AML-193 (cell line): Measurements from ENCODE around the gene SLC24A5.

ENCODE experiments used
- DNase-seq, 2 experiments: peaks; one replicate each; lab custom pipeline; 2025; lab: John Stamatoyannopoulos, UW

The SLC24A5 gene

DNA sequence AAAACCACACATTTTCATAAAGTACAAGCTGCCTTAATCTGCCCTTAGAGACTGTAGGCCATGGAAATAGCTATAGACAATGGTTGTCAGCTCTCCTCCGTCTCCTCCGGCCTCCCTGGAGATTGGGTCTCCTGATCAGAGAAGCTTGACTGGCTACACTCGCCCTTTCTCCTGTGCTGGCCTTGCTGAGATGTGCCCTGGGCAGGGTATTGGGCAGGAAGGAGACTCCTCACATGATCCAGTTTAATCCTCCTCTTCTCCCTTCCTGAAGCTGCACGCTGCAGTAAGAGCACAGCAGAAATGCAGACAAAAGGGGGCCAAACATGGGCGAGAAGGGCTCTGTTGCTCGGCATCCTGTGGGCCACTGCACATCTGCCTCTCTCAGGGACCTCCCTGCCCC lies at the start of gene SLC24A5:
SLC24A5 (plus strand) TSS at position 246 of the 400 bp plus-strand sequence; CDS start at position 301, 55 bp downstream.
- DNase-seq = no peak

DNA sequence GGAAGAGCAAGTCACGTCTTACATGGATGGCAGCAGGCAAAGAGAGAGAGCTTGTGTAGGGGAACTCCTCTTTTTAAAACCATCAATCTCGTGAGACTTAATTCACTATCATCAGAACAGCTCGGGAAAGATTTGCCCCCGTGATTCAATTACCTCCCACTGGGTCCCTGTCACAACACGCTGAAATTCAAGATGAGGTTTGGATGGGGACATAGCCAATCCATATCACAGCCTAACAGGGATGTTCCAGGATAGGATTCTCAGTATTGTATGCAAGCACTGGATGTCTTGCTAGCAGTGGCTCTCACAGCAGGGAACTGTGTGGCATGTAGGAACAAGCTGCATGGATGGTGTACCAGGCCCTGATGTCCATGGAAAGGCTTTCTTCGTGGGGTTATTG lies 47.8 kb upstream of the SLC24A5 start:
- no peak for DNase-seq

DNA sequence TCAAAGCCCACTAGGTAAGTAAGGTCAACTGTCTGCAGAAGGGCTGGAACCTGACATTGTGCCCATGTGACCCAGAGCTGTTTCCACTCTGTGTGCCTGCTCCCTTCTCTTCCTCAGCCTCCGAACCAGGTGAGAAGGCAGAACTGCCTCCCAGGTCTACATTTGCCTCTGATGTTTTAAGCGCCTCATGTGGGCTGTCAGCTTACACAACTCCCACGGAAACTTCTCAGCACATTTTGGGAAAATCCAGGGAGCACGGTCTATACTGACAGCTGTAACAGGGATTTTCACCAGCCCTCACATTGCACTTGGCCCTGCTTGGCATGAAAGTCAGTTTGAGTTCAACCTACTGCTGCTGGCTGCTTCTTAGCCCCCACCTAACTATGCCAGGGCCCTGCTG lies 46.9 kb upstream of the SLC24A5 start:
- DNase-seq = no peak

DNA sequence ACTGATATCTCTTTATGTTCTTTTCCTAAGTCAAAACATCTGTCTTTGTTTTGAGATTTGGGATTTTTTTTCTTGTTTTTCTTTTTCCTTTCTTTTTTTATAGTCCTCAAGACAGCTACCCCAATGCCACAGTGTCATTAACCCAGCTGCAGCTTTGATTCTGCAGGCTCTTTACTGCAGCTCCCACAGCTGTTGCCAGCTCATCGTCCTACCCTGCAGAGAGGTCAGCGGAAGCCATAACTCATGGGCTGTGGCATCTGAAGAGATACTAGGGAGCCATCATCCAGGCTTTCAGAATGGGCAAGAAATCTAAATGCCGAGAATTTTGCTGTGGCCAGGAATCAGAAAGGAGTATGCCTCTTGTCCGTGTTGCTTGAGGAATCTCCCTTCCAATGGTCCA lies 44.3 kb upstream of the SLC24A5 start:
- no peak for DNase-seq

DNA sequence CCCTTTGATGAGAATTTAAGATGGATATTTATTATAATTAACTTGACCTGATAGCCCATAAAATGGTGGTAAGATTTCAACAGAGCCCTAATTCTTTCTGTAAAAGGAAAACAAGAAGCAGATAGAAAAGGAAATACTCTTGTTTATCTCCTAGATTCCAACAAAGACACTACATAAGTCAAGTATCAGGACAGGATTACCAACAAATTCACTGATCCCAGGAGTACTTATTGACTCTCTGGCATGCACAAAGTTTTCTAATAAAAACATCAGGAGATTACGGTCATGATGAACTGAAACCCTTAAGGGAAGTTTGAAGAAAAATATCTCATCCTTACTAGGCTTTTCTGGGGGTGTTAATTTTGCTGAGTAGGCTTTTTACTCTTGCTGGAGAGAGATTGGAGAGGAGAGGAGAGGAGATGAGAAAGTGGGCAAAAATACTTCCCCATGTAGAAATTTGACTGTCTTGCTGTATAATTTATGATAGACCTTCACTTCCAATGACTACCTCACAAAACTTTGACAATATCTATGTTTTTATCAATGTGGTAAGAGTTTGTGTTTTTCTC lies 43.1 kb upstream of the SLC24A5 start:
- DNase-seq = no peak

DNA sequence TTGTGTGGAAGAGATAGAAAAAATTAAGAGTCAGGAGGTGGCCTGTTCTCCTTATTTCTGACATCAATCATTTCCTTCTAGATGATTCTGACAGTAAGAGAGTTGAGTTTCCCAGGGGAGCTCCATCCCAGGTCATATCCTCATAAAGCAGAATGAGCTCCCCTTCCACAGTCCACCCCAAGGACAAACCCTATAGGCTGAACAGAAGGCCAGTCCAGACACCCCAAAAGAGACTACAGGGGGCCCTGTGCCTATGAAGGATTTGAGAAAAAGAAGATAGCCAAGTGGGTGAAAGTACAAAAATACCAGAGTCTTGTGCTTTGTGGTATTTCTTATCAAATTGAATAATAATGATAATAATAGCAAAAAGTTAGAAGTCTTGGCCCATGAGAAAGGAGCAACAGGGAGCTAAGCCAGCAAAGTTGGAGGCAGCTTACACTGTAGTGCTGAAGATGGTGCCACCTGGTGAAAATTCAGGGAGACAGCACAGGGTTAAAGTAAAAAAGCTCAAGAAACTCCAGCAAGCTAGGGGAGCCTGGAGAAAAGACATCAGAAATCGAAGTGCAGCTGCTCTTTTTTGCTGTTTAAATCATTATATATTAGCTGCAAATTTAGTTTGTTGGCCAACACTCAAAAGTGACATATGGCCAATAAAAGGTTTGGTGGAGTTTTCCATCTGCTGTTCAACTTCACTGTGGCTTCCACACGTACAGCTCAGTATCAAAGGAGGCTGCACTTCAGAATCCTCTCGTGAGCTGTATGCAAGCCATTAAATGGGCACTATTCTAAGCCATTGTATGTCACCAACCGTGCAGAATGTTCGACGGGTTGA lies 35.8 kb upstream of the SLC24A5 start:
- peak in 1 of 2 experiments; percentile 14 for DNase-seq

DNA sequence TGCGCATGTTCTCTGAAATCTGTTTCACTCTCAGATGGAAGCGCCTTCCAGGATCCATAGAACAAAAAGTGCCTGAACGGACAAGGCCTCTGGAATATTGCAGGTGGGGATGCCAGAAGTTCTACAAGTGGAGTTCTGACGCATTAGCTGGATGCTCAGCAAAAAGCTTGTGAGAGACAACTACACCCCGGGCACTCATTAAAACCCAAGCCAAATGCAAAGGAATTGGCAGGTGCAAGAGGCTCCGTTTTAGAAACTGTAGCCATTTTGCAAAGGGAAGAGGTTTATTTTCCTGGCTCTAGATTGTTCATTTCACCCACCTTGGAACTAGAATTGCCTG lies 35.2 kb upstream of the SLC24A5 start:
- no peak for DNase-seq

DNA sequence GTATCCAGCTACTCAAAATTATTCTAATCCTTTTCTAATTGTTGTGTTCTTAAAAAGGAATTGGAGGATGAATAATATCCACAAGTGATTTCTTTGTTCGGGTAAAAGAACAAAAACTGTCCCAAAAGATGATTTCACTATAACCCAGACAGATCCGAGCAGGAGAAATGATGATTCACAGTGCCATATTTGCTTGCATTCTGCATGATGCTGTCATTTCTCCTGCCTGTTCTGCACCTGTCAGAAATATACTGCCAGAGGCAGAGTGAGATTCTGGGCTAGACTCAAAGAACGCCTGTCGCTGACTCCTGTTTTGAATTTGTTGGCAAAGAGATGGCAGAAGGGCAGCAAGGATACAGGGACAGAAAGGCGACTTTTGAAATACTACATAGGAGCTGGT lies 34.7 kb upstream of the SLC24A5 start:
- DNase-seq = no peak

DNA sequence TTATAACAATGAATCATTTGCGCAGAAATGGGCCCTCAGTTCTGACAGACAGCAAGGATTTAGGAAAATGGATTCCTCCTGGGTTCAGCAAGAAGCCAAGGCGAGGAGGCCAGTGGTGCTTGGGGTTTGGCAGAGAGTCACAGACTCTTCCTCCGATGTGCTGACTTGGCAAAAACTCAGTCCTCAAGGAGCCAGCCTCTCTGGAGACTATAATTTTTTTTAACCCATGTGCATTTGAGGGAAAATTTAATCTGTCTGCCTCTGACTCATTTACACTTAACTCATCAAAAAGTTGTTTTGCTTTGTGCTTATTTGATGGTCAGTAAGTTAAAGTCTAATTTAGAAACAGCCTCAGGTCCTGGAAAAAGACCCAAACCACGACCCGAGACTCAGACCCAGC lies 34.2 kb upstream of the SLC24A5 start:
- DNase-seq = no peak

DNA sequence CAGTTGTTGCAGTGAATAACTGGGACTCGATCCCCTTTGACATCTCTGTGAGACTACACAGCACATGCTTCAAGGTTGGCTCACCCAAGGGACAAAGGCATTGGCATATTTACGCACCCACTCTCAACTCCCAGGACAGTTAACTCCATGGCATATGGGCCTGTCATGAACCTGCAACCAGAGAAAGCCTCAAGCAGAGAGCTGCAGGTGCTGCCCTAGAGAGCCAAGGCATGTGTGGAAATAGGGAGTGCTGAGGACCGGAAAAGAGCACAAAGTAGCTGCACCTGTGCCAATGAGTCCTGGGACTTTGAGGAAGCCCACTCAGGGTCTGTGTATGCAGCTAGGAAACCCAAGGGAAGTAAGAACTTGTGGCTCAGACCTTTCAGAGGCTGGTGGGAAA lies 32.9 kb upstream of the SLC24A5 start:
- DNase-seq = no peak

DNA sequence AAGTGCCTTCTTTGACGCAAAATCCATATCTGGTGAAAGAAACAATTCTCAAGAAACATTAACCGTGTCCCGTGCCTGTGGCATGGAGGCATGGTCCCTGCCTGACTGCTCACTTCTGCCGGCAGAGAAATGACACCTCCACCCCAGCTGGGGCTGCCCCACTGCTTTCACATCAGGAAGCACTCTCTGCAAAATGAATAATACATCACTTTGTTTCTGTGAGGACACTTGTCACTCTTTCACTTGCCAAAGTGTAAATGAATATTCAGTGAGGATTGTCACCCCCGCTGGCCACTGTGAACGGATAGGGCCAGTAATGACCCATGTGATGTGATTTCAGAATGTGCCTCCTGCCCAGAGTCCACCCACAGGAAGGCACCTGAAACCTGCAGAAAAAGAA lies 31.1 kb upstream of the SLC24A5 start:
- no peak for DNase-seq

DNA sequence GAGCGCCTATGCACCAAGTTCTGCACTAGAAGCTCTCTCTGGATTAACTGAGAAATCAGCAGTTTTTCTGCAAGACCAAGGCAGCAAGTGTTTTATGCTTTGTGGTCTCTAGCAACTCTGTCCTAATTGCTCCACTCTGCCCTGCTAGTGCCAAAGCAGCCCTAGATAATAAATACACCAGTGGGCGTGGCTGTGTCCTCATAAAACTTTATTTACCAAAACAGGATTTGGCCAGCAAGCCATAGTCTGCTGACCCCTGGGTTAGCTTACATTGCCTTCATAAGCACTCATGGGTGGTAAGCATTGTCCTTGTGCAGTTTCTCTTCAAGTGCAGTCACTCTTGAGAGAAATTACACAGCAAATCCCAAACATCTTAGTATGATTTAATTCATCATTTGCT lies 30.7 kb upstream of the SLC24A5 start:
- DNase-seq = no peak

DNA sequence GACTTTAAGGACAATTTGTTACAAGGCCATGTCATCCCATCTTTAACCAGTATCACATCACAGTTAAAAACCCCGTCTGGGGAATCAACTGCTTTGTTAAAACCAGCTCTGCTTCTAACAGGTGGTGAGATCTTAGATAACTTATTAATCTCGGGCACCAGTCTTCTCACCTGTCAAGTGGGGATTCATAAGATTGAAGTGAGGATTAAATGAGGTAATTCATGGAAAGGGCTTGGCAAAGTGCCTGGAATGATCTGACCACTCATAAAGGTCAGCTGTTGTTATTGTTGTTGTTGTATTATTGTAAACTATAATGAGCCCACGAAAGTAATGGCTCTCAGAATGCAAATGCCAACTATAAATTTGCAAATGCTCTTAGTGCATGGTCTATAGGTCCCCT lies 30.1 kb upstream of the SLC24A5 start:
- no peak for DNase-seq

DNA sequence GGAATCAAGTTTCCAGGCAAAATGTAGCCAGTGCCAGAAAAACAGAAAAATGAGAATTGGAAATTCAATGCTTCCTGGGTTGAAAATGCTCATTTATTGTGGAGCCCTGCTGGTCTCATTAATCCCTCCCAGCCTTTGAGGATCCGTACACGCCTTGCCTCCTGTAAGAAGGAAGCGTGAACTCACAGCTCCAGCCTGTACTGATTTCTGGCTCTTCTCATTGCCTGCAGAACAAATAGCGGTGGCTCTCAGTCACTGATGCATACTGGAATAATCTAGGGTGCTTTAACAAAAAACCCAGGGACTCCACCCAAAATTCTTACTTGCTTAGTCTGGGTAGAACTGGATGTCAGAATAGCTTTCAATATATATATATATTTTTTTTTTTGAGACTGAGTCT lies 29.3 kb upstream of the SLC24A5 start:
- no peak for DNase-seq

DNA sequence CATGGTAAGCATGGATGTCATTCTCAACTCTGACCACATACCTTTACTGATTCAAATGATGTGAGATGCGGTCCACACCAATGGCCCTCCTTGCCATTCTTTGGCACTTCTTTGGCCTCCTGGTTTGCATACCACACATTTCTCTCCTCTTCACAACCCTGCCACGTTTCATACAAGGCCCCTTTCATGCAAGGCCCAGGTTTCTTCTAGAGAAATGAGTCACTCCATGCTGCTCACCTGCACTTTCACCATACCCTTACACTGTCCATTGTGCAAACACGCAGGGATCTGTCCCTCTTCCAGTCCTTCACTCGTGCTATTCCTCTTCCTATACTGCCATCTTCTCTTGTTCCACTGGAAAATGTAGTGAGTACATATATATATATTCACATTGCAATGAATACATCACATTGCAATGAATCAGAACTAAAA lies 24.4 kb upstream of the SLC24A5 start:
- DNase-seq = no peak

DNA sequence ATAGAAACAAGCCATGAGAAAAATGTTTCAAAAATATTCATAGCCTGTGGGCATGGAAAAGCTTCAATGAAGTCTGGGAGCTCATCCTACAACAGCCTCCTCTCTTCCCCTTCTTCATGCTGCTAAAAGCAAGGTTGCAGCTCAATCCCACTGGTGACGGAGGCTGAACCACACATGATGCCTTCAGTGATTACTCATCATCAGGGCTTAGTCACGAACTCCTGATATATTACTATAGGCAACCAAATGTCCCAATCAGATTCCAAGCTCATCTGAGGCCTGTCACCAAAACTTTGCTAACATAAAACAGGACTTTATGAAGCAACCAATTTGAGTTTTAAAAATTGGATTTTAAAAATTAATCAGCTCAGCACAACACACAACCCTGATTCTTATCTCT lies 24.0 kb upstream of the SLC24A5 start:
- DNase-seq = no peak

DNA sequence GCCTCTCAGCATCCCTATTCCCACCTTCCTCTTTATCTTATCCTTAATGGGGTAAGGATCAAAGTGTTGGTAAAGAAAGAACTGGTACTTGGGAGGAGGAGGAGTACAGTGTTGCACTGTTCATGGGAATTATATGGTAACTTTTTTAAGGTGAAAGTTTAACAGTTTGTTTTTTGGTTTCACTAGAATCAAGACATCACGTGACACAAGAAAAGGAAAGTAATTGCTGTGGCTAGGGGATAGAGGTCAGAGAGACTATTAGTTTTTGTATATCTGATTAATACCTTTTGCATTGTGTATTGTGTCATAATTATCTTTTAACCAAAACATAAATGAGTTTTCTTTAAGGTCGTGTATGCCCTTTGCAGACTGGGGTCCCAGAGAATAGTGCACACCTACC lies 23.5 kb upstream of the SLC24A5 start:
- no peak for DNase-seq

DNA sequence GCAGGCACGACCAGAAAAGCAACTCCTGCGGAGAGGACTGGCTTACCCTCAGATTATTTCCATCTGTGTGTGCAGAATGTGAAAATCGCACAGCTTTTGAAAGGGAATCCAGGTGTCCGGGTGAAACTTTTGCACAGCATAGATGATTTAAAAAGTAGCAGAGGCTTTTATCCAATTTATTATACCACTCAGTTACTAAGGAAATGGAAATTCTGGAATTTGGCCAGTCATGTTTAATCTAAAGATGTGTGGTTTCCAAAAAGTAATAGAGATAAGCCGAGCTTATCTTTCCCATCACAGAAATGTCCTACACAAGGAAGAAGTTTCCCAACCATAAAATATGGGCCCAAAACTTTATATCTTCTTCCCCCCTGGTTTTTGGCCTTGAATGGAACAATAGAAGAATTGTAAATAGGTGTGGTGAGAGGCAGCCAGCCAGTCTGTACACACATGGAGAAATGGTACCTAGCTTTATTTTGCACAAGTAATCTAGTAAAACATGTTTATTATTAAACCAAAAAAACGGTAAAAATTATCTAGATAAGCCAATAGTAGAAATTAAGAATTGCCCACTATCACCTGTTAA lies 19.3 kb upstream of the SLC24A5 start:
- DNase-seq = no peak

DNA sequence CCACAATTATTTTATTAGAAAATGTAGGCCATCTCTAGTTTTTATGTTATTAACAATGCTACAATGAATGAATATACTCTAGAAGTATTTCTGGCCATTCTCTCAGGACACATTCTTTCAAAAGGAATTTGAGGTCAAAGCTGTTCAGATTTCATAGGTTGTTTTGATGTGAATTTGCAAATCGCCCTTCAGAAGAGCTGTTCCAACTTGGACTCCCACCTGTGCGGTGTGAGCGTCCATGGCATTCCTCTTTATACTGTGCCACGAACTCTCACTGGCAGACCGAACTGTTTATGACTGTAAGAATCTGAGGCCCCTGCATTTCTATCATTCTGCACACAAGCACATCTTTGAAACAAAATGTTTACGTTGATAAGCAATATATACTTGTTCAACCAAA lies 18.6 kb upstream of the SLC24A5 start:
- DNase-seq = no peak

DNA sequence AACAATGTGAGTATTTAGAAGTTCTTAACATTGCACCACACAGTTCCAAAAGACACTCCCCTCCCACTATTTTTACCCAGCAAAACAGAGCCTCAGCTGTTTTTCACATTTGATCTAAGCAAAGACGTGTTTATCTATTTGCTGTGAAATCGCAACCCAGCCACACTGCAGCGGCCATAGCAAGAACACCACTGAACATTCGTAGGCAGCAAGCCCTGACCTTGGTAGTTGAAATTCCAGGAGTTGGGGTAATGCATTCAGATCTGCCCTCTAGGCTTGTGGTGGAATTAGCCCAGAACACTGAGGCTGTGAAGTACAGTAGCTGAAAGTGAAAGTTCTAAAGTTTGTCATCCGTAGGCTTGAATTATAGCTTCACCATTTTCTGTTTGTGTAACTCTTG lies 17.1 kb upstream of the SLC24A5 start:
- DNase-seq = no peak

DNA sequence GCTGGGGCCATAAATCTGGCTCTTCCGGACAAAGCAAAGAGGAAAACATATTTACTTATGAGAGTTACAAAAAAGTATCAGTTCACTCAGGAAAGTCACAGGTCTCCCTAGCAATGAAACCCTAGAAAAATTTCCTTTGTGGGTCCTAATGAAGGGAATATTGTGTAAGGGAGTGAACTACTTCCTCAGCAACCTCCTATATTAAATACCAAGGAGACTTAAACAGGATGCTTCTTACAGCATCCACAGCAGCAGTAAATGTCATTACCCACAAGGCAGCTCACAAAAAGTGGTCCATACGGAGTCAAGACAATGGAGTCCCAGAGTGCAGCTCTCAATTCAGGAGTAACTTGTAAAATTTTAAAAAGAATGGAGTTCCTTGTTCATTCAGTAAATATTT lies 14.9 kb upstream of the SLC24A5 start:
- DNase-seq = no peak

DNA sequence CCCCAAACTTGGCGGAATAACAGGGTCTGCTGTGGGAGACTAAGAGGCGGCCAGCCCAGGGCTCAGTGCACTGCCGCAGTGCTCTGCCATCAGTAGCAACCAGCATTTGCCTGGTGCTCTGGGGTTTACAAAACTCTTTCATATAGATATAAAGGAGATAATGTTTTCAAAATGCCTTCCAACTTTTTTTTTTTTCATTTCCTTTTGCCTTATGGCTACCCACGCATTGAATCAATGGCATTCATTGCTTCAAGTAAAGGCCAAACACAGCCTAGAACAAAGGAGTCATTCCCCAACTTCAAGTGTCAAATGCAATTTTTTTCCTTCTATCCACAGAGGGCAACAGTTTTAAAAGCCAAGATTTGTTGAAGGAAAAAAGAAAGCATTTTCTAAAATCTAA lies 11.6 kb upstream of the SLC24A5 start:
- no peak for DNase-seq

DNA sequence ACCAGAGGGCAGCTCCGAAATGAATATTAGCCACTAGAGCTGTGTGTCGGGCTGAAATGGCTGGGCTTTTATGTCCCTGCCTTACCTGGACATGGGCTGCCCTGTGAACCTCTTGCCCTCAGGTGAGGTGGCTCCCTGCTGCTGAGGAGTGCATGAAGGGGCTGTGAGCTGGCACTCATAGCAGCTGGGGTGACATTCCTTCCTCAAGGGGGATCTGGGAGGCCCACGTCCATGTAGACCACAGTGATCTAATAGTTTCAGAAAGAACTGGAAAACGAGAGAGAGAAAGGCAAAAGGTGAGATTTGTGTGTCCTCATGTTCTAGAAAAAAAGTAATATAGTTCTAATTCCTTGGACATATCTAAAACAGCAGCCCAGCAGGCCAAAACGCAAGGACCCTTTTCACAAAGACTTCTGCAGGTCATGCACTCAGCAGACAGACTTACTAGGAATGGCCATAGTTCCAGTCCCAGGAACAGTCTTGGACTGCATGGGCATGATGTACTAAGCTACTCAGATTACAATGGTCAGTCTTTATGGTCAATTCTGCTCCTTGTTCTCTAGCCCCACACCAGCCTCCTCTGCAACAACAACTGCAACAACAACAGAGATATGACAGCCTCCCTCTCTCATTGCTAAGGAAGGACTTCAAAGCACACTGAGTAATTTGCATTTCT lies 10.8 kb upstream of the SLC24A5 start:
- DNase-seq = no peak
